A673 (cell line): ENCODE results near the gene GSE1. TPM values are rescaled to one million over a fixed set of nuclear protein-coding genes. Genes with fewer than 3 reads are reported as not detected.

Source experiments
- BruUV-seq: library from RNA; stranded (reverse); fragments of 400-500 nt; replicated peaks from 2 replicates; lab custom pipeline; 2021; lab: Mats Ljungman, UMichigan
- CTCF ChIA-PET: fragments of 300-600 bp; sonication (Branson Sonifier 250); formaldehyde crosslinking; loops from one replicate; lab custom pipeline; 2022; ENCODE audit warnings: antibody characterized with exemption; lab: Charles Lee
- POLR2A ChIA-PET: fragments of 300-600 bp; sonication (Branson Sonifier 250); formaldehyde crosslinking; loops from one replicate; lab custom pipeline; 2022; ENCODE audit warnings: antibody characterized with exemption; ENCODE audit not compliant: low non-redundant PET; lab: Charles Lee
- DNase-seq: peaks from one replicate; pipeline ENCODE4 v3.0.0-alpha.2; 2015; ENCODE audit warnings: low spot score
- H3K27ac ChIP-seq: fragments of 200-600 bp; sonication (generic); 2 replicates; pipeline ENCODE4 v1.5.1; 2016; ENCODE audit warnings: mixed run types, low read depth, mild to moderate bottlenecking, mixed read lengths, antibody characterized with exemption, low read length; ENCODE audit not compliant: poor library complexity, severe bottlenecking
- H3K27me3 ChIP-seq: fragments of 200-600 bp; sonication (generic); replicated peaks from 2 replicates; pipeline ENCODE4 v1.6.1; 2017; ENCODE audit warnings: mixed run types, low read depth, mild to moderate bottlenecking, mixed read lengths, antibody characterized with exemption, low read length; ENCODE audit not compliant: insufficient read depth, poor library complexity
- H3K36me3 ChIP-seq: fragments of 200-600 bp; sonication (generic); 2 replicates; pipeline ENCODE4 v1.6.1; 2016; ENCODE audit warnings: mixed run types, mild to moderate bottlenecking, mixed read lengths, antibody characterized with exemption, low read length; ENCODE audit not compliant: insufficient read depth, poor library complexity, severe bottlenecking
- H3K4me1 ChIP-seq: fragments of 200-600 bp; sonication (generic); 2 replicates; pipeline ENCODE4 v1.6.1; 2017; ENCODE audit warnings: mixed run types, mild to moderate bottlenecking, mixed read lengths, antibody characterized with exemption, low read length; ENCODE audit not compliant: insufficient read depth, poor library complexity, severe bottlenecking
- H3K4me3 ChIP-seq: fragments of 200-600 bp; sonication (generic); 2 replicates; pipeline ENCODE4 v1.5.1; 2016; ENCODE audit warnings: low read depth, mixed run types, mild to moderate bottlenecking, mixed read lengths, low read length; ENCODE audit not compliant: poor library complexity, severe bottlenecking
- H3K9me3 ChIP-seq: fragments of 200-600 bp; sonication (generic); 2 replicates; pipeline ENCODE4 v1.6.1; 2016; ENCODE audit warnings: mixed run types, low read depth, mild to moderate bottlenecking, mixed read lengths, antibody characterized with exemption, low read length; ENCODE audit not compliant: poor library complexity, severe bottlenecking
- EZH2 ChIP-seq: fragments of 200-600 bp; sonication (generic); IDR thresholded peaks from 2 replicates; pipeline ENCODE4 v1.6.1; 2017; ENCODE audit warnings: borderline replicate concordance, low read depth, mild to moderate bottlenecking, mixed read lengths, antibody characterized with exemption, low read length; ENCODE audit not compliant: poor library complexity, severe bottlenecking
- intact Hi-C: fragments of 100-400 bp; cut with micrococcal nuclease; formaldehyde crosslinking; loops from one replicate; pipeline ENCODE4 v1.10.0; 2022; ENCODE audit not compliant: unreplicated experiment
- total RNA-seq: library from RNA; stranded (reverse); gene quantifications from 2 replicates; pipeline ENCODE4 v1.2.3, GENCODE V29; 2021
- TF ChIP-seq, protein P1 (sequence below): fragments of 300-800, 200-600 bp; sonication (generic); conservative IDR thresholded peaks from 2 replicates; pipeline ENCODE4 v1.5.1; 2017; ENCODE audit warnings: low read depth, mild to moderate bottlenecking, antibody characterized with exemption, low read length, moderate library complexity, mixed read lengths

The GSE1 gene
- total RNA-seq, 1 experiment from 2014 or later = 64.2 TPM

DNA sequence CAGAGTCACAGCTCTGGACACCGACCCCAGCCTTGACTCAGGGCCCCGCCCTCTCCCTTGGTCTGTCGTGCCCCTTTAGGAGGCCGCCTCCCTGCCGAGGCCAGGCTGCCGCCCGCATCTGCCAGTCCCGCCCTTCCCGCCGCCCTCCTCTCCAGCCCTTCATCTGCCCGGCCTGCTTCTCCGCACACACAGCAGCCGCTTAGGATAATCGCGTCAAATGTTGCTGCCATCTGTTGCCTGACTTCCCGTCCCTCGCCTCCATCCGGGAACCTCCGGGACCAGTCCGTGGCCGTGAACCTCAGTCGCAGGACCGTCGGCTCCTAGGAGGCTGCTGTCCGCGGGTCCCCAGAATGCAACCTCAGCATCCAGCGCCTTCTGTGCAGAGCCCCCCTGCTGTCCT, 11.9 kb downstream of the GSE1 start:
- TF ChIP-seq, protein P1, sequence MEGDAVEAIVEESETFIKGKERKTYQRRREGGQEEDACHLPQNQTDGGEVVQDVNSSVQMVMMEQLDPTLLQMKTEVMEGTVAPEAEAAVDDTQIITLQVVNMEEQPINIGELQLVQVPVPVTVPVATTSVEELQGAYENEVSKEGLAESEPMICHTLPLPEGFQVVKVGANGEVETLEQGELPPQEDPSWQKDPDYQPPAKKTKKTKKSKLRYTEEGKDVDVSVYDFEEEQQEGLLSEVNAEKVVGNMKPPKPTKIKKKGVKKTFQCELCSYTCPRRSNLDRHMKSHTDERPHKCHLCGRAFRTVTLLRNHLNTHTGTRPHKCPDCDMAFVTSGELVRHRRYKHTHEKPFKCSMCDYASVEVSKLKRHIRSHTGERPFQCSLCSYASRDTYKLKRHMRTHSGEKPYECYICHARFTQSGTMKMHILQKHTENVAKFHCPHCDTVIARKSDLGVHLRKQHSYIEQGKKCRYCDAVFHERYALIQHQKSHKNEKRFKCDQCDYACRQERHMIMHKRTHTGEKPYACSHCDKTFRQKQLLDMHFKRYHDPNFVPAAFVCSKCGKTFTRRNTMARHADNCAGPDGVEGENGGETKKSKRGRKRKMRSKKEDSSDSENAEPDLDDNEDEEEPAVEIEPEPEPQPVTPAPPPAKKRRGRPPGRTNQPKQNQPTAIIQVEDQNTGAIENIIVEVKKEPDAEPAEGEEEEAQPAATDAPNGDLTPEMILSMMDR = no peak
- no peak for TF ChIP-seq EZH2
- intact Hi-C loops = loop anchor here (10.0 kb wide), 1 partner anchor 380 kb away; no protein-coding TSS in a partner anchor
- H3K9me3 ChIP-seq = peaks cover 12% of the 10 kb centered on the region
- DNase-seq = no peak
- ChIA-PET POLR2A (no interaction called here), CTCF (interaction anchor here (3.8 kb wide), 1 partner anchor 9 kb away, joined by 40 read pairs; no protein-coding TSS in a partner anchor)
- H3K36me3 ChIP-seq = peaks cover 3% of the 10 kb centered on the region
- H3K4me3 ChIP-seq = no peak overlapping the region
- no peak overlapping the region for H3K27ac ChIP-seq
- H3K4me1 ChIP-seq = peaks cover 33% of the 10 kb centered on the region
- no peaks in the 10 kb centered on the region for H3K27me3 ChIP-seq
- no TSS peak for BruUV-seq

DNA sequence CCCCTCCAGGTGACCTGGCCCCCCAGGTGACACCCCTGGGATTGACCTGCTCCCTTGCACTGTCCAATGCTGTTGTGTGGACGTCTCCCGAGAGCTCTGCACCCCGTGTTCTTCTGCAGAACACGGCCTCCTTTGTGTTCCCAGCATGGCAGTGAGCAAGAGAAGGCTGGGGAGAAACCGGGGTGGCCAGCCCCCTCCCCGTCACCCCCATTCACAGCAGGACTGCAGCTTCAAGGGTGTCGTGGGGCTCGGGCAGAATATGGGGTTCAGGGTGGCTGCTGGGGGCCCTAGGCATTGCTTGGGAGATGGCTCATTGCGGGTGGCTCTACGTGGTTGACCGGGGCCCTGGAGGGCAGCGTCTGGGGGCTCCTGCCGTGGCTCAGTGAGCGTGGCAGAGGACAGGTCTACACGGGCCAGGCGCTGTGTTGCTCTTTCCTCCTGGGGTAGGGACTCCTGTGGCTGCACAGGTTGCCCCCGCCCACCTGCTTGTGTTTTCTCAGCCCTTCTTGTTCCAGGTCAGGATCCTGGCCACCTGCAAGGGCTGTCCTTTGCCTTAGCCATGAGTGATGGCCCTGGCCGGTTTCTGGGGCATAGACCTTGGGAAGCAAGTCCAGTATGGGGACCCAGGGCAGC, 12.5 kb downstream of the GSE1 start:
- Histone ChIP-seq H3K36me3 (peaks cover 3% of the 10 kb centered on the region), H3K27me3 (no peaks in the 10 kb centered on the region), H3K4me3 (no peak overlapping the region), H3K9me3 (peaks cover 12% of the 10 kb centered on the region), H3K27ac (peak overlapping the region; percentile 71), H3K4me1 (peaks cover 31% of the 10 kb centered on the region)
- BruUV-seq = no TSS peak
- no peak for DNase-seq
- ChIA-PET POLR2A (no interaction called here), CTCF (interaction anchor here (3.8 kb wide), 1 partner anchor 9 kb away, joined by 40 read pairs; no protein-coding TSS in a partner anchor)
- intact Hi-C loops = loop anchor here (10.0 kb wide), 1 partner anchor 381 kb away; no protein-coding TSS in a partner anchor
- TF ChIP-seq EZH2 = no peak
- TF ChIP-seq, protein P1 = no peak

DNA sequence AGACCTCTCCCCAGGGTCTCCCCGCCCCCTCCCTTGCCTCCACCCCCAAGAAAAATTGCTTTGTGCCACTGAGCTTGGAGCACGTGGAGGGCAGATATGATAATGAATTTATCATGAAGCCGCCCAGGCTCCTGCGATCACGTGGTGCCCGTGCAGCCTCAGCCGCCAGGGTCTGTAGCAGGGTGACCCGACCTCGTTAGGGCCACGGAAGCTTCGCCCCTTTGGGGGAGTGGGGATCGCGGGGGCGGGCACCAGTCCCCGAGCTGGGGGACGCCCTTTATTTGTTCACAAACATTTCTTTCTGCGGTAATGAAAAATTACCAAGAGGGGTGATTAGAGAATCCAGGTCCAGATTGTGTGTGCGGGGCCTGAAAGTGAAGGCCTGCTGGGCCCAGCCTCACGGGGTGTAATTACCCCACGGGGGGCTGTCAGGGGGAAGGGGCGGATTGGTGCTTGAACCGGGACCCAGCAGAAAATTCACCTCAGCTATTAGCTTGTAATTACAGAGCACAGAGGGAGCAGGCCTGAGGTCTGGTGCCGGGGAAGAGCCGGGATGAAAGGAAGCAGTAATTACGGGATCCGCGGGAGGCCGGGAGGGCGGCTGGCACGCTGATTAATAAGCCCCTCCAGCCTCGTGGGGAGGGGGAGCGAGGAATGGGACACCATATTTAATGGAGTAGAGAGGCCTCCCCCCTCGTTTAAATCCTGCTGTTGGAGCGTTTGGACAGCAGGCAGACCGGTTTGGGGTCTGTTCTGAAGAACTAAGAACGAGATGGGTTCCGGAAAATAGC, 13.3 kb downstream of the GSE1 start:
- Histone ChIP-seq H3K36me3 (peaks cover 3% of the 10 kb centered on the region), H3K4me3 (peak overlapping the region; percentile 21), H3K27ac (peak overlapping the region; percentile 71), H3K9me3 (peaks cover 12% of the 10 kb centered on the region), H3K4me1 (peaks cover 31% of the 10 kb centered on the region), H3K27me3 (no peaks in the 10 kb centered on the region)
- intact Hi-C loops = loop anchor here (10.0 kb wide), 1 partner anchor 382 kb away; no protein-coding TSS in a partner anchor
- ChIA-PET POLR2A (no interaction called here), CTCF (interaction anchor here (0.6 to 3.8 kb wide), 3 partner anchors 10 to 131 kb away, joined by 3 to 40 read pairs (median 7); no protein-coding TSS in a partner anchor)
- peak; percentile 91 for DNase-seq
- BruUV-seq = no TSS peak
- TF ChIP-seq, protein P1 = no peak
- no peak for TF ChIP-seq EZH2
